ENCODE data around the gene EFCAB11.

The EFCAB11 gene

DNA sequence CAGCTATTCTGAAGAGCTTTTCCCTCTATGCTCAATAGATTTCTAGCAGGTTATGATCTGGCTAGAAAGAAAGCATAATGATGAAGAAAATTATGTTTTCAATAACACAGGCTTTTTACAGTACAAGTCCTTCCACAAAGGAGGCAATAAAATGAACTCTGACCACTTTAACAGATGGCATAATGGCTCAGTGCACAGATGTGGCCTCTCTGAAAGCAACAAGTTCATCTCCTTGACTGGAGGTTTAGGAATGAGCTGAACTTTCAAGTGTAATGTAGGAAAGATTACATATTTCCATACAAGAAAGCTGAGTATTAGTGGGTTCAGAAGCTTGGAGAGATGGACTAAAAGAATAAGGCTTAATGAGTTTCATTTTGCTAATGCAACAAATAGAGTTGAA is 147.4 kb downstream of the EFCAB11 start:
- DNase-seq (ENCODE audit: low read depth in 1 of 2, low spot score in 1 of 2) = no peak
- in situ Hi-C loops (cut with HindIII; ENCODE audit: low pct_unique_long_range_greater_than_20kb, low sequenced_read_pairs) = no loop called here
- TF ChIP-seq JUND (IDR thresholded peaks at IDR 0.05; ENCODE audit: low read depth) = no peak

DNA sequence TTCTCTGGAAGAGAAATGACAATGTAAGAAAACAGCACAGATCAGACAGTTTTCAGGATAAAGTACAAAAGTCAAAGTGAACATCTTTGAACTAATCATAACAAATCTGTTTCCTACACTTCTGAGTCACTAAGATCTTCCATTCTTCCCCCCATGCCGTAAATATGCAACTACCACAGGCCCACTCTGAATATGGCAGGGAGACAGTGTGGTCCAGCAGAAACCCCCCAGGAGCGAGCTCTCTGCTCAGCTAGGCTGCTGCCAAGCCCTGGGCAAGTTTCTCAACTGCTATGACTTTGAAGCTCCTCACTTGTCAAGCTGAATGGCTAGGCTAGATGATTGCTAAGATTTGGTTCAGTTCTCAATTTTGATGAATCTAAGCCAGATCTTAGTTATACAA is 148.1 kb downstream of the EFCAB11 start:
- in situ Hi-C loops (cut with HindIII; ENCODE audit: low pct_unique_long_range_greater_than_20kb, low sequenced_read_pairs) = no loop called here
- TF ChIP-seq JUND (IDR thresholded peaks at IDR 0.05; ENCODE audit: low read depth) = no peak

DNA sequence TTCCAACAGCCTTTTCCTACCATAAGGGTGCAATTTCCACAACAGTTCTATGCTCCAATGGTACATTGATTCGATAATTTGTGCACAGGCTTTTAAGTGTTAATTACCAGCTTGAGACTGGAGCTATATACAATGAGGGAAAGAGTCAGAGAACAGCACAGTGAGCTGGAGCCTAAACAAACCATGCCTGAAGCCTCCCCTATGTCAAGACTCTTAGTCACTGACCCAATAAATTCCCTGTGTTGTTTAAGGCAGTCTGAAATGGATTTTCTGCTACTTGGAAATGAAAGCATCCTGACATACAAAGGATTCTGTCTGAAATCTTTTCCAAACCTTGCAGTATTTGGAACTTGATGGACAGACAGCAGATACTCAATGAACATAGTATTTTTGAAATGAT is 149.0 kb downstream of the EFCAB11 start:
- in situ Hi-C loops (cut with HindIII; ENCODE audit: low pct_unique_long_range_greater_than_20kb, low sequenced_read_pairs) = no loop called here
- no peak for TF ChIP-seq JUND (IDR thresholded peaks at IDR 0.05; ENCODE audit: low read depth)
- no peak for DNase-seq (ENCODE audit: low read depth in 1 of 2, low spot score in 1 of 2)

More for the DNA sequence above, 148.1 kb downstream of the EFCAB11 start:
- no peak for DNase-seq (ENCODE audit: low read depth in 1 of 2, low spot score in 1 of 2)

DNA sequence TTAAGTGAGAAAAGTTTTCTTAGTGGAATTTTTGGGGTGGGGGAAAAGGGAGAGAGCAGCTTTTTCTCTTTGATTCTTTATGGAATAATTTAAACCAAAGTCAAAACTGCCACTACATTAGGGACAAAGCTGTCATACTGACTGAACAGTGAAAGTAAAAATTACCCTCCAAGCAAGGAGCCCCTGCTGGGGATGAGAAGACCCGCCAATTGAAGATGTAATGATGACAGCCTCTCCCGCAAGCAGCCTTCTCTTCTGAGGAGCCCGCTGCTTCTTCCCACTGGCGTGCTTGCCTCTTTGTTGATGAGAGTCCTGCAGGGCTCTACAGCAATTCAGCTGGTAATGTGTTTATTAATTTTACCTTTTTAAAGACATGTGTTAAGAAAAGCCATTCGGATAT is 151.0 kb downstream of the EFCAB11 start:
- DNase-seq (ENCODE audit: low read depth in 1 of 2, low spot score in 1 of 2) = no peak
- in situ Hi-C loops (cut with HindIII; ENCODE audit: low pct_unique_long_range_greater_than_20kb, low sequenced_read_pairs) = no loop called here
- TF ChIP-seq JUND (IDR thresholded peaks at IDR 0.05; ENCODE audit: low read depth) = no peak

DNA sequence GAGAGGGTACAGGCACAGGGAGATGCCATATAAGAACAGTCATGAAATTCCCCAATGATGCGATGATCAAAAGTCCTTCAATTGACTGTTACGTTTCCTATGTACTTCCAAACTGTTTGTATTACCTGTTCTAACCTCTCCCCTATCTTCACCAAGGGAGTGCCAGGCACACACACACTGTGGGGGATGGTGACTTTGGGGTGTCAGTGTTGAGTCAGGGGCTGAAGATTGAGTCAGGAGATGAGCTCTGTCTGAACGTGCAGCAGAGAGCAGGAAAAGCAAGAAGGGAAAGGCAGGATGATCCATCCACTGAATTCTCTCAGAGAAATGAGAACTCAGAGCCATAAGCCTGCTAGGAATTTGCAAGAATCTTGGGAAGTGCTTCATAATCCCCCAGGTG is 153.4 kb downstream of the EFCAB11 start:
- TF ChIP-seq JUND (IDR thresholded peaks at IDR 0.05; ENCODE audit: low read depth) = no peak
- in situ Hi-C loops (cut with HindIII; ENCODE audit: low pct_unique_long_range_greater_than_20kb, low sequenced_read_pairs) = no loop called here
- DNase-seq (ENCODE audit: low read depth in 1 of 2, low spot score in 1 of 2) = no peak

DNA sequence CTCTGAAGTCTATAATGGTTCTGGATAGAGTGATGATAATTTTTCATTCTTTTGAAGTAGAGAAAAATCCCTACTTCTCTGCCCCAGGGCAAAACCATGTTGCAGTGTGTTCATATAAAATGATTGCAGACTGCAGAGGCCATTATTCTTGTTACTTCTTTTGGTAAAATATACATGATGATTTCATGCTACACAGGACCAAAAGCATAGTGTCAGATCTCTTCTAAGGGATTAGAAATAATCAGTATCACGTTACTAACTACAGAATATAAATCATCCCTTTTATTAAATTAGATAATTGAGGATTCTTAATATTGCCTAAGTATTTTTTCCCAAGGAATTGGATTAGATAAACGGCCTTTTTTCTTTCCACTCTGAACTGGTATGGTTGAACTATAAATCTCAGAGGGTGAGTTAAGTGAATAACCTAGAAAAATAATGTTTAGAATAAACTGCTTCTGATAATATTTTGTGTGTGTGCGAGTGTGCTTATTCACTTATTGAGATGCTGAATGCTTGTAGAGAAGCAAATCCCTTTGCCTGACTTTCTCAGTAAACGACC is 156.2 kb downstream of the EFCAB11 start:
- DNase-seq (ENCODE audit: low read depth in 1 of 2, low spot score in 1 of 2) = no peak
- no peak for TF ChIP-seq JUND (IDR thresholded peaks at IDR 0.05; ENCODE audit: low read depth)
- in situ Hi-C loops (cut with HindIII; ENCODE audit: low pct_unique_long_range_greater_than_20kb, low sequenced_read_pairs) = no loop called here

DNA sequence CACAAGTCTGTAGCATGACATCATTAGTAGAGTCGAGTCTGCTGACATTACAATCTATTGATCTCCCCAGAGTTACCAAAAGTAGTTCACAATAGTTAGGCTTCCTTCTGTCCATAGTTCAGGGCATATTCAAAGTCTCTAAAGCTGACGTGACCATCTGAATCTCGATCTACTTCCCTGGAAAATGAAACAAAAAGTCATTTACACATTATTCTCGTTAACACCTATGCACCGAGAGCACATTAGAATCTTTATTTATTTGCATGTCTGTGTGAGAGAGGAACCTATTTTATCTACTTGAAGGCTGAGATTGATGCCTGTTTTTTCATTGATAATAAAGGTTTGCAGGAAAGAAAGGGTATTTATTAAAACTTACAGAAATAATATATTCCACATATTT is 157.4 kb downstream of the EFCAB11 start:
- TF ChIP-seq JUND (IDR thresholded peaks at IDR 0.05; ENCODE audit: low read depth) = no peak
- in situ Hi-C loops (cut with HindIII; ENCODE audit: low pct_unique_long_range_greater_than_20kb, low sequenced_read_pairs) = no loop called here
- no peak for DNase-seq (ENCODE audit: low read depth in 1 of 2, low spot score in 1 of 2)

DNA sequence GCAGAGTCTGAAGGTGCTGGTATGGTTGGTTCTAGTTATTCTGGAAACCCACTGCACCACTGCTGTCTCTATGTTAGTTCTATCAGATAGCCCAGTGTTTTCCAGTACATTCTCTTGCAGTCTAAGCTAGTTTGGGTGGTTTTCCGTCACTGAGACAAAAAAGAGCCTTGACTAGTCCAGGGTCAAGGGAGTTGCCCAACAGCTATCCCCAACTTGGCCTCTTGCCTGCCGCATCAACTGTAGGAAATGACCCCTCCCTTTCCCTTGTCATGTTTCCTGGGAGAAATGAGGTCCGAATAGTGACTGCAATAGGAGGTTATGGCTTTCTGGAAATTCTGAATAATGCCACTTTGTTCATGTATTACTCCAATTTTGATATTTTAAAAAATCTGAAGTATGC is 160.4 kb downstream of the EFCAB11 start:
- in situ Hi-C loops (cut with HindIII; ENCODE audit: low pct_unique_long_range_greater_than_20kb, low sequenced_read_pairs) = no loop called here
- TF ChIP-seq JUND (IDR thresholded peaks at IDR 0.05; ENCODE audit: low read depth) = no peak
- no peak for DNase-seq (ENCODE audit: low read depth in 1 of 2, low spot score in 1 of 2)

DNA sequence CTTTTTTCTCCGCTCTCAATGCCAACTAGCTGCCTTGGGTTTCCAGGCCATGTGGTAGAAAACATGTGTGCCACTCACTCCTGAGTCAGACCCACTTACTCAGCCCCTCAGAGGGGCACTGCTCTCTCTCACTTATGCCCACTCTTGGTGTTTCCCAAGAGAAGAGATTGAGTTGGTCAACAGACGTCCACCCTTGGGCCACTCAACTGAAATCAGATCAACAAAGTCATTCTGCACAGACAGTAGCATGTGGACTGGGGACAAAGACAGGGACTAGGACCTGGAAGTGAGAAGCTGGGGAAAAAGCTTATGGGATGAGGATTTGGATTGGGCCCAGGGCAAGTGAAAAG is 161.2 kb downstream of the EFCAB11 start:
- no peak for DNase-seq (ENCODE audit: low read depth in 1 of 2, low spot score in 1 of 2)
- in situ Hi-C loops (cut with HindIII; ENCODE audit: low pct_unique_long_range_greater_than_20kb, low sequenced_read_pairs) = no loop called here
- TF ChIP-seq JUND (IDR thresholded peaks at IDR 0.05; ENCODE audit: low read depth) = no peak

DNA sequence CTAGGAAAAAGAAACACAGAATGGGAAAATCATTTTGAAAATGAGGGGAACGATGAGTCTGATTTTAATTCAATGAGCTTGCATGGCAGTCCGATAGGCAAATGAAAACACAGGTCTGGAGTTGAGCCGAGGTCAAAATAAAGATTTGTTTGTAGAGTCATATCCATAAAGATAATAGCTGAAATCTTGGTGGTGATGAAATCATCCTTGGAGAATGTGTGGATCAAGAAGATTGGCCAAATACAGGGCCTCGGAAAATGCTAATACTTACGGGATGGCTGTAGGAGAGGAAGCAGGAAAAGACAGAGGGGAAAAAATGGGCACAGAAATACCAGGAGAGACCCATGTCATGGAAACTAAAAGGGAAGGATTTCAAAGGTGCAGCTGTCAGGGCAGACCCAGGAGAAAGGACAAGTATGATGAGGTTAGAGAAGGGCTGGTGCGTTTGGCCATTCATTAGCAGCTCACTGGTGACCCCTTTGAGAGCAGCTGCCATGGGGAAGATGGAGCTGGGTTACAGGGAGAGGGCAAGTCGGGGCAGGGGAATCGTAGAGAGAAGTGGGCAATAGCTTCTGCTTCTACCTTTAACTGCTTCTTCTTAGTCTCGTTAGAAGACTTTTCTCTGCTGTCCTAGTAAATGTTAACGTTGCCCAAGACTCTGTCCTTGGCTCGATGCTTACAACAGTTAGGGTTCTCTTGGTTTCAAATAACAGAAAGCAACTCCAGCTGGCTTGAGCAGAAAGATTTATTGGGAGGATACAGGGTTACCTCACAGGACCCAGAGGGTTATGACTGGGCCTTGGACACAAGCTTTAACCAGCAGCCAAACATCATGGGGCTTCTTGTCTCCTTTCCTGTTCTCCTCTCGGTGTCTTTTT is 161.8 kb downstream of the EFCAB11 start:
- in situ Hi-C loops (cut with HindIII; ENCODE audit: low pct_unique_long_range_greater_than_20kb, low sequenced_read_pairs) = no loop called here
- TF ChIP-seq JUND (IDR thresholded peaks at IDR 0.05; ENCODE audit: low read depth) = no peak
- DNase-seq (ENCODE audit: low read depth in 1 of 2, low spot score in 1 of 2) = no peak

DNA sequence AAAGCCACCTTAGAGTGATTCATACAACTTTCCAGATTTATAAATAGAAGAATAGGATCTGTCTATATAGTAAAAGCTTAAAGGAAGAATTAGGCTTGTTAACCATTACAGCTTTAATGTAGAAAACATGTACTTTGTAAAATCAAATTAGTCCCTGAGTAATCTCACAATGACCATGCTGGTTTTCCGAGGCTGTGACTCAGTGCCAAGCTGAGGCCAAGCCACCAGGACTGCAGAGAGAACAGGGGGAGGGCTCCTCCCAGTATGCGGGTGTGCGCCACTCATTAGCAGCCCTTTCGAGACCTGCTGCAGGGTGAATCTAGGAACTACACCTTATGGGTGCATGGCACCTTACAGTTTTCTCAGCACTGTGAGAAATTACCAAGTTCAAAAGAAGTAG is 167.0 kb downstream of the EFCAB11 start:
- no peak for DNase-seq (ENCODE audit: low read depth in 1 of 2, low spot score in 1 of 2)
- in situ Hi-C loops (cut with HindIII; ENCODE audit: low pct_unique_long_range_greater_than_20kb, low sequenced_read_pairs) = no loop called here
- TF ChIP-seq JUND (IDR thresholded peaks at IDR 0.05; ENCODE audit: low read depth) = no peak

DNA sequence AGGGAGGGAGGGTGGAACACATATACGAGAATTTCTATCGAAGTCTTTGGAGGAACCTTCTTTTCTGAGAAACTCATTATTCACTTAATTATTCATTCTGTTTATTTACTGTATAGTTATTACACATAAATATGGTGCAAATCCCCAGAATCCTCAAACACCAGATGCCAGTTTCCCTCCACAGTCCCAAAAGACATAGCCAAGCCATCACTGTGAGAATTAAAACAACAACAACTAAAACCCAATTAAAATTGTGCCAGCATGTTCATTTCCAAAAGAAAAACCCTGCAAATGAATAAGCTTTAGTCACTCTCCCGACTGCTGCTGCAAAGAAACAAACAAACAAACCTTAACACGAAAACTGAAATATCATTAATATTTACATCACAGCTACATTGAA is 173.5 kb downstream of the EFCAB11 start:
- DNase-seq (ENCODE audit: low read depth in 1 of 2, low spot score in 1 of 2) = no peak
- no peak for TF ChIP-seq JUND (IDR thresholded peaks at IDR 0.05; ENCODE audit: low read depth)
- in situ Hi-C loops (cut with HindIII; ENCODE audit: low pct_unique_long_range_greater_than_20kb, low sequenced_read_pairs) = no loop called here

DNA sequence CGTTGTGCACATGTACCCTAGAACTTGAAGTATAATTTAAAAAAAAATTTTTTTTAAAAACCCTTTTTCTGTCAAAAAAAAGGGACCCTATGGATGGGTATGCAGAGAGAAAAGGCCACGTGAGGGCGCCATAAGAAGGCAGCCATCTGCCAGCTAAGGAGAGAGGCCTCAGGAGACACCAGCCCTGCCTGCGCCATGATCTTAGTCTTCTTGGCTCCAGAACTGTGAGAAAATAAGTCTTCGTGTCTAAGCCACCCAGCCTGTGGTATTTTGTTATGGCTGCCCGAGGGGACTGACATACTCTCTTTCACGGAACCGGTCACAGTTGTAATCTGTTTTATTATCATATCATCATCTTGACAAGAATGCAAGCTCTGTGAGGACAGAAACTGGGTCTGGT is 174.8 kb downstream of the EFCAB11 start:
- no peak for TF ChIP-seq JUND (IDR thresholded peaks at IDR 0.05; ENCODE audit: low read depth)
- in situ Hi-C loops (cut with HindIII; ENCODE audit: low pct_unique_long_range_greater_than_20kb, low sequenced_read_pairs) = no loop called here
- no peak for DNase-seq (ENCODE audit: low read depth in 1 of 2, low spot score in 1 of 2)

DNA sequence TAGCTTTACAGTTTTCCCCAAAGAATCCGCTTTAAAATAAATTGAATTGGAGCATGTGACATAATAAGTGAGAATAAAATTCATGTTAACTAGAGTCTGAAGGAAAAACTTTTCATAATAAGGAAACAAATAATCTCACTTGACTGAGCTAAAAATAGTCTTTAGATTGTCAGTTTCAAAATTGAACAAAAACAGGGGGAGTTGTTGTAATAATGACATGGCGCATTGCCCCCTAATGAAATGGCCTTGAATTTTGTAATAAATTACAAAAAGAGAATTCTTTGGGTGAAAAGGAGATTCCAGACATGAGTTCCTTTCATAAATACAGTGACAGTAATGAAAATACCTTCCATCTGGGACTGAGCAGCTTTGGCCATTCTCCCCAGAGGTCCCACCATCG is 178.6 kb downstream of the EFCAB11 start:
- in situ Hi-C loops (cut with HindIII; ENCODE audit: low pct_unique_long_range_greater_than_20kb, low sequenced_read_pairs) = no loop called here
- DNase-seq (ENCODE audit: low read depth in 1 of 2, low spot score in 1 of 2) = no peak
- no peak for TF ChIP-seq JUND (IDR thresholded peaks at IDR 0.05; ENCODE audit: low read depth)

Measured in T47D (cell line).